Endometrial microvascular endothelial cells (primary cell): ENCODE data around the gene FGF18. TPM values are rescaled to one million over a fixed set of nuclear protein-coding genes. Genes with fewer than 3 reads are reported as not detected.

Experiments
- in situ Hi-C: cut with HindIII; loops from 2 replicates; pipeline ENCODE4 v1.10.0; 2017; ENCODE audit warnings: low sequenced_read_pairs, low pct_unique_long_range_greater_than_20kb; ENCODE audit errors: inconsistent ontology term
- total RNA-seq: library from RNA; depleted of rRNA; stranded (reverse); fragments of >200 nt; gene quantifications from one replicate; pipeline ENCODE4 v1.2.3, GENCODE V29; 2015; ENCODE audit errors: inconsistent ontology term

Gene FGF18
- total RNA-seq, 1 donor from 2014 or later, result not detected

DNA sequence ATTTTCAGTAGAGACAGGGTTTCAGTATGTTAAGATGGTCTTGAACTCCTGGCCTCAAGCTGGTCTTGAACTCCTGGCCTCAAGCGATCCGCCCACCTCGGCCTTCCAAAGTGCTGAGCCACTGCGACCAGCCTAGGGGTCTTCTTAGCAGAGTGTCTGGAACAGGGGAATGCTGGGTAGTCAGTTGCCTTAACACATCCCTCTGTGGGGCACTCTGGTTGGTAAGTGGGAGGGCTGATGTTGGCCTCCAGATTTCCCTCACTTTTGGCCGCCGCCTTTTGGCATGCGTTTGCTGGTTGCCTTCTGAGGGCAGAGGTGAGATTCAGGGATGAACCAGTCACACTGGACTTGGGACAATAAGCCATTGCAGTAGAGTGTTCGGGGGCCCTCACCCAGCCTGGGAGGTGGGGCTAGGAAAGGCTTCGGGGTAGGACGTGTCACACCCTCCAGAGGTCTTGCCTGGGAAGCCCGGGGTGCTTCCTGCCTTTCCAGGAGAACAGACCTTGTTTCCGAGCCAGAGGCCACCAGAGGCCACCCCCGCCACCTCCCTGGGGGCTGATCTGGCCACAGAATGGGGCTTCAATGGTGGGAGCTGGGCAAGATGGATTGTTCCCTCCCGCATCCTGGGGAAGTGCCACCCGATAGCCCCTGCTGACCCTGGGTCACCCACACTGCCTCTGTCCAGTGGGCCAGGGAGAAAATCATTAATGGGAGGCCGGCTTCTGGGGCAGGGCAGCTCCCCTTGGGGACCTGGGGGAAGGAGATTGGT is 13.3 kb downstream of the FGF18 start:
- in situ Hi-C loops, result no loop called here

- in situ Hi-C loops, result no loop called here
Measured at GRCh38 chr5:171433352-171433698, 13.9 kb downstream of the FGF18 start.

- in situ Hi-C loops, result no loop called here
Measured at GRCh38 chr5:171433982-171434676, 14.7 kb downstream of the FGF18 start.

- in situ Hi-C loops, result no loop called here
Measured at GRCh38 chr5:171434874-171435273, 15.4 kb downstream of the FGF18 start.

DNA sequence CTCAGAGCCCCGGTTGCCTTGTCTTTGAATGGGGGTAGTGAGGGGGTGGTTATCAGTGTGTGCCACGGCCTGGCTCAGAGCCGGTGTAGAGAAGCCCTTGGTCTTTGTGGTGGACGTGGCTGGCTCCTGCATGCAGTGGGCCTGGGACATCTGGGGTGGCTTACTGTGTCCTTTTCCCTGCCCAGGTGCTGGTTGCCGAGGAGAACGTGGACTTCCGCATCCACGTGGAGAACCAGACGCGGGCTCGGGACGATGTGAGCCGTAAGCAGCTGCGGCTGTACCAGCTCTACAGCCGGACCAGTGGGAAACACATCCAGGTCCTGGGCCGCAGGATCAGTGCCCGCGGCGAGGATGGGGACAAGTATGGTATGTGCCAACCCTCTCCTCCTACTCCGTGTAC is 16.5 kb downstream of the FGF18 start:
- in situ Hi-C loops, result no loop called here

DNA sequence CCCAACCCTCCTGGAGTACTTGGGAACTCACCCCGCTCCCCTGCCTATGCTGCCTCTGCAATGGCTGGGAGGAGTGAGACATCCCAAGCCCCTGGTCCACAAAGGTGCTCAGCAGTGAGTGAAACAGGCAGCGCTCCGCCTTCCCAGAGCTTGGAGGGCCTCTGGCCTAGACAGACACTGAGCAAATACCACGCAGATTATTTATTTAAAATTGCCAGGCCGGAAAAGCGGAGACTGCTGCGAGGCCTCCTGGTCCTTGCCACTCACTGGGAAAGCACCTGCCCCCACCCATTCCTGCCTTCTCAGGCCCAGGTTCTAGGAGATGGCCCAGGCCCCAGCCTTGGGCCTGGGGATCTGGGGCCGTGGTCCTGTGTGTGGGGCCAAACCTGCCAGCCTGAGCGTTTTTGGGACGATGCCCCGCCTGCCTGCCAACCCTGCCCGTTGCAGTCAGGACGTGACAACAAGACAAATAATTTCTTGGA is 17.4 kb downstream of the FGF18 start:
- in situ Hi-C loops, result no loop called here

DNA sequence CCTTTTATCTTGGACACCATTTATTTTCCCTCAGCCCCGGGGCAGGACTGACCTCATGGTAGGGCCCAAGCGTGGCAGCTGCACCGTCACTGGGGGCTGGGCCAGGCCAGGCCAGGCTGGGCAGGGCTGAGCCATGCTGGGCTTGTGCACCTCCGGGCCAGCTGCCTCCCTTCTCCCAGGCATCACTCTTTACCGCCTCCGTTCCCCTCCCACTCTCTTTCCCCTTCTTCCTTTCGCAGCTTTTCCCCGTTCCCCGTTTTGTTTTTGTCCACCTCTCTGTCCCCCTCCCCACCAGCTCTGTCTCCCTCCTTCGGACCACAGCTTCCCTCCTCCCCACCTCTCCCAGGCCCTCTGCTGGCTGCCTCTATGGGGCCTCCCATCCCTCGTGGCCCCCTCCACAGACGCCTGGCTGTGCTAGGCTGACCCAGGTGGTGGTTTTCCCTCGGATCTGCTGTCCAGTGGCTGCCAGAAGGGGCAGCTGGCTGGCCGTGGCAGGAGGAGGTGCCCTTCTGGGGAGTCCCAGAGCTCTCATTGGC is 17.9 kb downstream of the FGF18 start:
- in situ Hi-C loops, result no loop called here

DNA sequence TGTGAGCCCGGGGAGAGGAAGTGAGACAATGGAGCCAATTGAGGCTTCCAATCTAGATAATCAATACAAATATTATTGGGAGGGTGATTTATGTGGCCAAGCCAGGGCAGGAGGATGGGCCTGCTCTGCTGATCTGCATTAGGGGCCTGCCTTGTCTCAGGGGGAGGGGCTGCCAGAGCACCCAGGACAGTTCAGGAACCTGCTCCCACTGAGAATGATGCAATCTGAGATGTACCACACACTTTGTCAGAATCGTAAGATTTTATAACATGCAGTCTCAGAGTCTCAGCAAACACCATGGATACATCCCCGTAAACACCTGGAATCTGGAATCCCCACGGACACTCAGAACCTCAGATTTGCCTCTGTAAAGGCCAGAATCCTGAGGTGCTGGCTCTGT is 19.3 kb downstream of the FGF18 start:
- in situ Hi-C loops, result no loop called here

DNA sequence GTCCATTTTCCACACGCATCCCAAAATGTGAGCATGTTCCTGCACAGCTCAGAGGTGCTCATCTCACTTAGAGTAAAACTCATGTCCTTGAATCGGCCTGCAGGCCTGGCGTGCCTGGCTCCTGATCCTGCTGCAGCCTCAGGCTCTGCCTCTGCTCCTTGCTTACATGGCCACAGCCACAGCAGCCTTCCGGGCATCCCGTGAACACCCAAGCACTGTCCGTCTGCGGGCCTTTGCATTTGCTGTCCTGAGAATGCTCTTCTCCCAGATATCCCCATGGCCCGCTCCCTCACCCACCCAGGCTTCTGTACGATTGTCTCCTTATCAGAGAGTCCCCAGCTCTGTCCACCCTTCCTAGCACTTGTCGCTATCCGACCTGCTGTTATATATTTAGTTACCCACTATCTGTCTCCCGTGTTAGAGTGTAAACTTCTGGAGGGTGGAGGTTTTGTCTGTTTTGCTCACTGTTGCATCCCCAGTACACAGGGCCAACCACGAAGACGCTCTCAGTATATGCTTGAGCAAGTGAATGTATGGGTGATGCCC is 21.9 kb downstream of the FGF18 start:
- in situ Hi-C loops, result no loop called here

DNA sequence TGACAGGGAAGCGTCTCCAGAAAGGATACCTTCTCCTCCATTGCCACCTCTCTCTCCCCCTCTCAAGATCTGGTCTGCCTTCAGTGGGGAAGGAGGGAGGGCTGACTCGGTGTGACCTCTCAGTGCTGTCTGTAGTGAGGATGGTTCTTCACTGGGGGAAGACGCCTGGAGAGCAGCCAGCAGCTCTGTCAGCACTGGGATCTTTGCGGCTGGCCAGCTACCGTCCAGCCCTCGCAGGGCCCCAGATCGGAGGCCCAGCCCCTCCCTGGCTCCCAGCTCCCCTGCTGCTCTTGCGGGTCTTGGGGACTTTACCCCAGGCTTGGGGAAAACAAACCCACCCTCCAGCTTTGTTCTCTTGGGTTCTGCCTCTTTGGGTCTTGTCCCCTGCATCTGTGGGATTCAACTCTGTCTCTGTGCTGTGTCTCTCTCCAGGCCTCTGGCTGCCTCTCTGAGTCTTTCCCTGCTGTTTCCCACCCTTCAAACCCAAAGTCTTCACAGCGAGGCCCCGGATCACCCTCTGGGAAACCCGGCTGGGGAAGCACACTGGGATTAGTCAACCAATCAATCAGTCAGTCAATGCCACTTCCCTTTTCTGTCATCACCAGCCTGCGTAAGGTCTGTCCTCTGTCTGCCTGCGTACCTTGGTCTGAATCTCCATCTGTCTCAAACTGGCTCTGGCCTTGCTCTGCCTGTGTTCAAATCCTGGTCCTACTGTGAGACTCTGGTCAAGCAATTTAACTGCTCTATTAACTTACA is 23.0 kb downstream of the FGF18 start:
- in situ Hi-C loops, result no loop called here

DNA sequence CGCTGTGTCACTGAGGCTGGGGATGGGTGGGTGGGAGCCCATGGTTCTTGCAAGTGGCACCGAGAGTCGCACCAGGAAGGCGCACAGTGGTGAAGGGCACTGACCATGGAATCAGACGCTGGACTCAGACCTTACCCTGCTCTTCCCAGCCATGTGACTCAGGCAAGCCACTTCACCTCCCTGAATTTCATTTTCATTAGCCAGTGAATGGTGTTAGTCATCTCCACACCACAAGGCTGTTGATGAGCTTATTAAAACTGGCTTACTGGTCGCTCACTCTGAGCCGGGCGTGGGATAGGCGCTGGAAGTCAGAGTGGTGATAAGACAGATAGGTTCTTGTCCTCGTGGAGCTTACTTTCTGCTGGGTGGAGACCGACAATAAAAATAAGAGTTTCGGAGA is 25.1 kb downstream of the FGF18 start:
- in situ Hi-C loops, result no loop called here

DNA sequence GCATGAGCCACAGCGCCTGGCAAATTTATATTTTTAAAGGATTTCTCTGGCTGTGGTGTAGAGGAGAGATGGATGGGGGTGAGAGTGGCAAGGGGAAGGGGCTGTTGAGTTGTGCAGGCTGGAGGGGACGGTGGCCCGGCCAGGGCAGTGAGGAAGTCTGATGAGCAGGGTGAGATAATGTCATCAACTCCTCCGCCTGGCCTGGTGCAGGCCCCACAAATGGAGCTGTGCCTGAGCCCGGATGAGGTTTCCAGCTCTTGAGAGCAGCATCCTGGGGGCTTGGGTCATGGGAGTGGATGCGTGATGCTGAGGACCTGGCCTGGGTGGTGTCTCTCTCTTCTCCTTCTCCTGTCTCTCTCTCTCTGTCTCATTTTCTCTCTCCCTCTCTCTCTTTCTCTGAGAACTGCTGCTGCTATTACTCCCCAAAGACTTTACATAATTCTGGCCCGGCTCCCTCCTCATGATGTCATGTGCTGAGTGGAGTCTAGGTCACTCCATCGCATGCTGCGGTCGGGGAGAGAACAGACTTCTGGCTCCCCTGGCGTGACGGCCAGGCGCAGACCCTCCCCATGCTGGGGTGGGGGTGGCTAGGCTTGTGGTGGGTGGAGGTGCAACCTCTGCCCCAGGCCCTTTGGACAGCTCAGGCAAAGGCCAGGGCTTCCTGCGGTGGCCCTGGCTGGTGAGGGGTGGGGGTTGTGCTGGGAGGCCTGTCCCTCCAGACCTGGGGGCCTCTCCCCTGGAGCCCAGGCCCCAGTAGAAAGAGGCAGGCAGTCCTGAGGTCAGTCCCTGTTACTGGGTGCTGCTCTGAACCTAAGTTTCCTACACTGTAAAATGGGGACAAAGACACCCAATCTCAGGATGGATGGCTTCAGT is 26.4 kb downstream of the FGF18 start:
- in situ Hi-C loops, result no loop called here

DNA sequence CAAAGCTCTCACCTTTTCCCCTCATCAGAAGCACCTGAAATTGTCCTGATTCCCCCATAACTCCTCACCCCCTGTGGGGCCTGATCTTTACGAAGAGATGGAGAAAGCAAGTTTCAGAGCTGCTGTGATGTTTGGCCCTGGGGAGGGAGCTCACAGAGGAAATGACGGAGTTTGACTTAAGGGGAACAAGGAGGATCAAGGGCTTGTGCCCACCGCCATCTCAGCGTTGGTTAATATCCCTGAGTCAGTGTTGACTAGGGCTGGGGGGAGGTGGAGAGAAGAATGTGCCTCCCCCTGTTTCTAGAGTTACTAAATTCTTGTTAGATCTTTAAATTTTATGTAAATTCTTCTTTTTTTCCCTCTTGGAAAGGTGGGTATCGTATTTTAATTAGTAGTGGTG is 27.8 kb downstream of the FGF18 start:
- in situ Hi-C loops, result no loop called here

- in situ Hi-C loops, result no loop called here
Measured at GRCh38 chr5:171449426-171449825, 30.0 kb downstream of the FGF18 start.

- in situ Hi-C loops, result no loop called here
Measured at GRCh38 chr5:171450423-171451331, 31.2 kb downstream of the FGF18 start.

DNA sequence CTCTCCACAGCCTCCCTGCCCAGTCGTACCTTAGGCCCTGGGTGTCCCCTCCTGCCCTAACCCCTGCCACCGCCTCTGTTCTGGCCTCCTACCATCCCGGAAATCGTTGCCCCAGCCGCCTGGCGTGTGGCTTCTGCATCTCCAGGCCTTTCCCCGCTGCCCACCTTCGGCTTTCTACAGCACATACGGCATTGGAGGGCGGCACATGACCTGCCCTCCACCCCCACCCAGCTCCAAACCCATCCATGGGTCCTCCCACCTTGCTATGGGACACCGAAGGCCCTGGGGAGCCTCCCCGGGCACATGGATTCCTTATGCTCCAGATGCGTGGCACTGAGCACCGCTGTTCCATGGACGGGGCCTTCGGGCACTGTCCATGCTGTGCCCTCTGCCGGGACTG is 32.0 kb downstream of the FGF18 start:
- in situ Hi-C loops, result no loop called here

DNA sequence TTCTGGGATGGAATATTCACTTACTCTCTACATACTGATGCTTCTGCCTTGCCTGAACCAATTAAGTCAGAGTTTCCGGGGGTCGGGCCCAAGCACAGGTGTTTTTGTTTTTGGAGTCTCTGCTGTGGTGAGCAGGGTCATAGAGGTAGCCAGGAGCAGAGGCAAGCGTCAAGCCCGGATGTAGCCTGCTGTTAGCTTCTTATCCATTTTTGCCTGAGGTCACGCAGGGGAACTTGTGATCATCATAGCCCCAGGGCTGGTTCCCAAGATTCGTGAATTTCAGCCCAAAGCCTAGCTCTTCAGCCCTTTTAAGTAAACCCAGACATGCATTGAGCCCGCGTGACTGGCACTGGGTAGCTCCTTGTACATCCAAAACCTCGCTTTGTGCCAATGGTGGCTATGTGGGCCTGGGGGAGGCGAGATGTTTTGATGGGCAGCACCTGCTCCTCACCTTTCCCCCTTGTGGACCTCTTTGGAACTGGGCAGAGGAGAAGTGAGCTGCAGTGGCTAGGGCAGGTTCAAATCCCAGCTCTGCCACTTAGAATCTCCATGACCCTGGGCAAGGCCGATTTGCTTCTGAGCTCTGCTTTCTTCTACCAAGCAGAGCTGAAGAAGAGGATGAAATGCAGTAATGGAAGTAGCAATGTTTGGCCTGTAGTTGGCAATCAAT is 33.7 kb downstream of the FGF18 start:
- in situ Hi-C loops, result no loop called here
